K562 (cell line): ENCODE data around the gene ATP5MC3. TPM values are rescaled to one million over a fixed set of nuclear protein-coding genes. Genes with fewer than 3 reads are reported as not detected.

ENCODE experiments used
- ETS2 ChIP-seq: IDR thresholded peaks from 2 replicates; pipeline ENCODE4 v1.6.1; 2016; ENCODE audit warnings: borderline replicate concordance, missing genetic modification characterization, mild to moderate bottlenecking, moderate library complexity, missing compliant biosample characterization; ENCODE audit not compliant: poor library complexity, severe bottlenecking
- KHSRP ChIP-seq: fragments of 450-650 bp; IDR thresholded peaks from 2 replicates; pipeline ENCODE4 v1.6.1; 2017
- PCBP1 ChIP-seq: fragments of 200-400 bp; formaldehyde crosslinking; IDR thresholded peaks from 2 replicates; pipeline ENCODE4 v1.6.1; 2018; ENCODE audit warnings: mild to moderate bottlenecking, low read depth, low read length; ENCODE audit not compliant: poor library complexity, severe bottlenecking
- RCOR1 ChIP-seq, 2 experiments: IDR thresholded peaks; 2 replicates each; pipeline ENCODE4 v1.6.1; 2012; ENCODE audit warnings: low read depth in 2 of 2, low read length in 2 of 2, borderline replicate concordance in 1 of 2, improper control_type of control experiment in 1 of 2
- SUPT5H ChIP-seq: fragments of 450-650 bp; IDR thresholded peaks from 2 replicates; pipeline ENCODE4 v1.6.1; 2016
- polyA plus RNA-seq, 8 experiments: library from polyadenylated mRNA; depleted of rRNA in 4 of 8; stranded (reverse) in 5 of 8; unstranded in 3 of 8; fragments of >200 nt; fragmentation: Nextera tagmentation in 2 of 8; fragmentation: Illumina TruSeq in 1 of 8; extraction: Ambion mirVana in 2 of 8; extraction: Trizol in 1 of 8; gene quantifications; 2 replicates each; pipeline versions ENCODE4 v1.2.1 to v1.2.3, GENCODE V29; 2011 to 2014; ENCODE audit warnings: inconsistent platforms in 1 of 8, missing spikeins in 1 of 8
- total RNA-seq, 7 experiments: library from RNA; depleted of rRNA in 6 of 7; stranded (reverse); fragments of >200 nt in 6 of 7; fragmentation: Illumina TruSeq in 2 of 7; extraction: Trizol in 2 of 7; gene quantifications; 2 replicates each; pipeline versions ENCODE4 v1.2.1 to v1.2.3, GENCODE V29; 2011 to 2021; ENCODE audit warnings: low replicate concordance in 1 of 7
- TF ChIP-seq, protein P1 (sequence below), 2 experiments: fragments of 450-650 bp in 1 of 2; sonication (generic) in 1 of 2; formaldehyde crosslinking in 1 of 2; IDR thresholded peaks; 2 replicates each; pipeline versions ENCODE4 v1.7.1 to v1.9.0; 2016 to 2022; ENCODE audit warnings: inconsistent platforms in 1 of 2, mild to moderate bottlenecking in 1 of 2, missing genetic modification reagents in 1 of 2
- TF ChIP-seq, protein P2 (sequence below), 2 experiments: fragments of 450-650 bp in 1 of 2; IDR thresholded peaks; 2 replicates each; pipeline ENCODE4 v1.6.1; 2011 to 2017; ENCODE audit warnings: low read depth in 2 of 2, antibody characterized with exemption in 1 of 2, borderline replicate concordance in 1 of 2, low read length in 1 of 2, mild to moderate bottlenecking in 1 of 2, mixed read lengths in 1 of 2; ENCODE audit not compliant: control insufficient read depth in 1 of 2
- TF ChIP-seq, protein P3 (sequence below): fragments of 450-650 bp; IDR thresholded peaks from 2 replicates; pipeline ENCODE4 v1.6.1; 2018; ENCODE audit not compliant: partially characterized antibody

ATP5MC3 gene
- total and polyA plus RNA-seq, 9 of the 15 experiments (the other 6 are each of a cell fraction or from before 2014, with no cell fraction given) = 423 to 2,565 (median 1,012) TPM

DNA sequence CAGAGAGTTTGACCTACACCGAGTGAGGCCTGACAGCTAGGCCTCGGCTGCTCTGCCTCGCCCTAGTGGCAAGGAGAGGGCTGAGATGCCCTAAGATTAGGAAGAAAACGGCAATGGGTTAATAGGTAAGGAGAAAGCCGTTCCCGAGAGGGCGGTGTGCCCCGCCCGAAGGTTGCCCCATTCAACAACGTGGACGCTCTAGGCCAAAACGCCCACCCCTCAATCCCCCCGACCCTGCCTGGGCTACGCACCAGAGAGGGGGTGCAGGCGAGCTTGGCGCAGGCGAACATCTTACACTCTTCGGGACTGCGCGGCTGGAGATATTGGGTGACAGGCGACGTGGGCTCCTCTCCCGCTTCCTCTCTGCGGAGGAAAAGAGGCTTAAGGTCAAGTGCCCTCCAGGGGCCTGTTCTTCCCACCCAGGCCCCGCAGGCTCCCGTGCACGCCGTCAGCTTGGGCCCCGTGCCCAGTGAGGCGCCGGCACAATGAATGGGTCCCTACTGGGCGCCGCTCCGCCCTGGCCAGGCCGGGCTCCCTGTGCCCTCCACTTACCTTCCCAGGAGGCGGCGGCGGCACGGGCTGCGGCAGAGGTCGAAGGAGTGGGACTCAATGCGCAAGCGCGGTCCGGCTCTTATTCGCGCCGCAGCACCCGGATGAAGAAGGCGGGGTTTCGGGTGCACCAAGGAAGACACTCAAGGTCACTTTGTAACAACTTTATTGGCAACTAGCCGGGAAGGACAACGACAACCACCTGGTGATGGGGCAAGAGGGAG, at the start of gene ATP5MC3 (continued):
- TF ChIP-seq RCOR1 (IDR thresholded peaks at IDR 0.05; ENCODE audit: borderline replicate concordance in 1 of 2, low read depth in 2 of 2, low read length in 2 of 2) (peak in 1 of 2 experiments; percentile 83; a peak in 2 of 4 replicates), SUPT5H (peak; percentile 99), PCBP1 (no peak), KHSRP (no peak), ETS2 (tag) (no peak)
- TF ChIP-seq, protein P1, sequence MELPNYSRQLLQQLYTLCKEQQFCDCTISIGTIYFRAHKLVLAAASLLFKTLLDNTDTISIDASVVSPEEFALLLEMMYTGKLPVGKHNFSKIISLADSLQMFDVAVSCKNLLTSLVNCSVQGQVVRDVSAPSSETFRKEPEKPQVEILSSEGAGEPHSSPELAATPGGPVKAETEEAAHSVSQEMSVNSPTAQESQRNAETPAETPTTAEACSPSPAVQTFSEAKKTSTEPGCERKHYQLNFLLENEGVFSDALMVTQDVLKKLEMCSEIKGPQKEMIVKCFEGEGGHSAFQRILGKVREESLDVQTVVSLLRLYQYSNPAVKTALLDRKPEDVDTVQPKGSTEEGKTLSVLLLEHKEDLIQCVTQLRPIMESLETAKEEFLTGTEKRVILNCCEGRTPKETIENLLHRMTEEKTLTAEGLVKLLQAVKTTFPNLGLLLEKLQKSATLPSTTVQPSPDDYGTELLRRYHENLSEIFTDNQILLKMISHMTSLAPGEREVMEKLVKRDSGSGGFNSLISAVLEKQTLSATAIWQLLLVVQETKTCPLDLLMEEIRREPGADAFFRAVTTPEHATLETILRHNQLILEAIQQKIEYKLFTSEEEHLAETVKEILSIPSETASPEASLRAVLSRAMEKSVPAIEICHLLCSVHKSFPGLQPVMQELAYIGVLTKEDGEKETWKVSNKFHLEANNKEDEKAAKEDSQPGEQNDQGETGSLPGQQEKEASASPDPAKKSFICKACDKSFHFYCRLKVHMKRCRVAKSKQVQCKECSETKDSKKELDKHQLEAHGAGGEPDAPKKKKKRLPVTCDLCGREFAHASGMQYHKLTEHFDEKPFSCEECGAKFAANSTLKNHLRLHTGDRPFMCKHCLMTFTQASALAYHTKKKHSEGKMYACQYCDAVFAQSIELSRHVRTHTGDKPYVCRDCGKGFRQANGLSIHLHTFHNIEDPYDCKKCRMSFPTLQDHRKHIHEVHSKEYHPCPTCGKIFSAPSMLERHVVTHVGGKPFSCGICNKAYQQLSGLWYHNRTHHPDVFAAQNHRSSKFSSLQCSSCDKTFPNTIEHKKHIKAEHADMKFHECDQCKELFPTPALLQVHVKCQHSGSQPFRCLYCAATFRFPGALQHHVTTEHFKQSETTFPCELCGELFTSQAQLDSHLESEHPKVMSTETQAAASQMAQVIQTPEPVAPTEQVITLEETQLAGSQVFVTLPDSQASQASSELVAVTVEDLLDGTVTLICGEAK (IDR thresholded peaks at IDR 0.05) = peak; percentile 100
- TF ChIP-seq, protein P1 (CRISPR knock-in tag; IDR thresholded peaks at IDR 0.05) = peak; percentile 100
- TF ChIP-seq, protein P2, sequence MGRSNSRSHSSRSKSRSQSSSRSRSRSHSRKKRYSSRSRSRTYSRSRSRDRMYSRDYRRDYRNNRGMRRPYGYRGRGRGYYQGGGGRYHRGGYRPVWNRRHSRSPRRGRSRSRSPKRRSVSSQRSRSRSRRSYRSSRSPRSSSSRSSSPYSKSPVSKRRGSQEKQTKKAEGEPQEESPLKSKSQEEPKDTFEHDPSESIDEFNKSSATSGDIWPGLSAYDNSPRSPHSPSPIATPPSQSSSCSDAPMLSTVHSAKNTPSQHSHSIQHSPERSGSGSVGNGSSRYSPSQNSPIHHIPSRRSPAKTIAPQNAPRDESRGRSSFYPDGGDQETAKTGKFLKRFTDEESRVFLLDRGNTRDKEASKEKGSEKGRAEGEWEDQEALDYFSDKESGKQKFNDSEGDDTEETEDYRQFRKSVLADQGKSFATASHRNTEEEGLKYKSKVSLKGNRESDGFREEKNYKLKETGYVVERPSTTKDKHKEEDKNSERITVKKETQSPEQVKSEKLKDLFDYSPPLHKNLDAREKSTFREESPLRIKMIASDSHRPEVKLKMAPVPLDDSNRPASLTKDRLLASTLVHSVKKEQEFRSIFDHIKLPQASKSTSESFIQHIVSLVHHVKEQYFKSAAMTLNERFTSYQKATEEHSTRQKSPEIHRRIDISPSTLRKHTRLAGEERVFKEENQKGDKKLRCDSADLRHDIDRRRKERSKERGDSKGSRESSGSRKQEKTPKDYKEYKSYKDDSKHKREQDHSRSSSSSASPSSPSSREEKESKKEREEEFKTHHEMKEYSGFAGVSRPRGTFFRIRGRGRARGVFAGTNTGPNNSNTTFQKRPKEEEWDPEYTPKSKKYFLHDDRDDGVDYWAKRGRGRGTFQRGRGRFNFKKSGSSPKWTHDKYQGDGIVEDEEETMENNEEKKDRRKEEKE (IDR thresholded peaks at IDR 0.05; ENCODE audit: borderline replicate concordance in 1 of 2, control insufficient read depth in 1 of 2, low read depth in 2 of 2, low read length in 1 of 2) = 0 out of 4 replicates have a peak, but pooled peaks of 1 of the 2 experiments have one; percentile 53
- TF ChIP-seq, protein P3, sequence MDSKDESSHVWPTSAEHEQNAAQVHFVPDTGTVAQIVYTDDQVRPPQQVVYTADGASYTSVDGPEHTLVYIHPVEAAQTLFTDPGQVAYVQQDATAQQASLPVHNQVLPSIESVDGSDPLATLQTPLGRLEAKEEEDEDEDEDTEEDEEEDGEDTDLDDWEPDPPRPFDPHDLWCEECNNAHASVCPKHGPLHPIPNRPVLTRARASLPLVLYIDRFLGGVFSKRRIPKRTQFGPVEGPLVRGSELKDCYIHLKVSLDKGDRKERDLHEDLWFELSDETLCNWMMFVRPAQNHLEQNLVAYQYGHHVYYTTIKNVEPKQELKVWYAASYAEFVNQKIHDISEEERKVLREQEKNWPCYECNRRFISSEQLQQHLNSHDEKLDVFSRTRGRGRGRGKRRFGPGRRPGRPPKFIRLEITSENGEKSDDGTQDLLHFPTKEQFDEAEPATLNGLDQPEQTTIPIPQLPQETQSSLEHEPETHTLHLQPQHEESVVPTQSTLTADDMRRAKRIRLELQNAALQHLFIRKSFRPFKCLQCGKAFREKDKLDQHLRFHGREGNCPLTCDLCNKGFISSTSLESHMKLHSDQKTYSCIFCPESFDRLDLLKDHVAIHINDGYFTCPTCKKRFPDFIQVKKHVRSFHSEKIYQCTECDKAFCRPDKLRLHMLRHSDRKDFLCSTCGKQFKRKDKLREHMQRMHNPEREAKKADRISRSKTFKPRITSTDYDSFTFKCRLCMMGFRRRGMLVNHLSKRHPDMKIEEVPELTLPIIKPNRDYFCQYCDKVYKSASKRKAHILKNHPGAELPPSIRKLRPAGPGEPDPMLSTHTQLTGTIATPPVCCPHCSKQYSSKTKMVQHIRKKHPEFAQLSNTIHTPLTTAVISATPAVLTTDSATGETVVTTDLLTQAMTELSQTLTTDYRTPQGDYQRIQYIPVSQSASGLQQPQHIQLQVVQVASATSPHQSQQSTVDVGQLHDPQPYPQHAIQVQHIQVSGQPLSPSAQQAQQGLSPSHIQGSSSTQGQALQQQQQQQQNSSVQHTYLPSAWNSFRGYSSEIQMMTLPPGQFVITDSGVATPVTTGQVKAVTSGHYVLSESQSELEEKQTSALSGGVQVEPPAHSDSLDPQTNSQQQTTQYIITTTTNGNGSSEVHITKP = peak; percentile 81
